Upper lobe of right lung (tissue), 1 donor: Measurements from ENCODE around the gene DKK1. TPM values are rescaled to one million over a fixed set of nuclear protein-coding genes. Genes with fewer than 3 reads are reported as not detected.

Experiments used
- ATAC-seq: fragments of 200-7000 bp; cut with Tn5 transposase; one replicate; pipeline ENCODE4 v1.9.1; 2020; ENCODE audit warnings: mild to moderate bottlenecking, moderate library complexity
- DNase-seq: peaks from one replicate; pipeline ENCODE4 v3.0.0-alpha.2; 2020
- H3K27ac ChIP-seq: fragments of 200-600 bp; one replicate; pipeline ENCODE4 v1.8.0; 2022
- H3K27me3 ChIP-seq: fragments of 200-600 bp; one replicate; pipeline ENCODE4 v1.8.0; 2022; ENCODE audit warnings: mild to moderate bottlenecking
- H3K36me3 ChIP-seq: fragments of 200-600 bp; one replicate; pipeline ENCODE4 v1.8.0; 2022
- H3K4me1 ChIP-seq: fragments of 200-600 bp; one replicate; pipeline ENCODE4 v1.8.0; 2022
- H3K4me3 ChIP-seq: fragments of 200-600 bp; one replicate; pipeline ENCODE4 v1.8.0; 2022; ENCODE audit warnings: mild to moderate bottlenecking
- H3K9me3 ChIP-seq: fragments of 200-600 bp; one replicate; pipeline ENCODE4 v1.8.0; 2022
- intact Hi-C: fragments of 100-400 bp; cut with DNase I; formaldehyde crosslinking; loops from one replicate; pipeline ENCODE4 v1.11.0; 2022
- total RNA-seq: library from RNA; stranded (reverse); fragmentation: NEBNext Ultra II Directional; extraction: Animal tissue kit (Norgen Biotek cat#: 25700); gene quantifications from one replicate; pipeline ENCODE4 v1.2.1, GENCODE V29; 2021
- TF ChIP-seq, protein P1 (sequence below): fragments of 200-600 bp; IDR thresholded peaks from one replicate; pipeline ENCODE4 v1.8.0; 2022; ENCODE audit warnings: antibody characterized with exemption
- donor health status: DM: no; HTN: yes; CAD: no; lungs with severe emphysema.

DKK1 gene
- total RNA-seq, 1 donor from 2014 or later, result 3.7 TPM

DNA sequence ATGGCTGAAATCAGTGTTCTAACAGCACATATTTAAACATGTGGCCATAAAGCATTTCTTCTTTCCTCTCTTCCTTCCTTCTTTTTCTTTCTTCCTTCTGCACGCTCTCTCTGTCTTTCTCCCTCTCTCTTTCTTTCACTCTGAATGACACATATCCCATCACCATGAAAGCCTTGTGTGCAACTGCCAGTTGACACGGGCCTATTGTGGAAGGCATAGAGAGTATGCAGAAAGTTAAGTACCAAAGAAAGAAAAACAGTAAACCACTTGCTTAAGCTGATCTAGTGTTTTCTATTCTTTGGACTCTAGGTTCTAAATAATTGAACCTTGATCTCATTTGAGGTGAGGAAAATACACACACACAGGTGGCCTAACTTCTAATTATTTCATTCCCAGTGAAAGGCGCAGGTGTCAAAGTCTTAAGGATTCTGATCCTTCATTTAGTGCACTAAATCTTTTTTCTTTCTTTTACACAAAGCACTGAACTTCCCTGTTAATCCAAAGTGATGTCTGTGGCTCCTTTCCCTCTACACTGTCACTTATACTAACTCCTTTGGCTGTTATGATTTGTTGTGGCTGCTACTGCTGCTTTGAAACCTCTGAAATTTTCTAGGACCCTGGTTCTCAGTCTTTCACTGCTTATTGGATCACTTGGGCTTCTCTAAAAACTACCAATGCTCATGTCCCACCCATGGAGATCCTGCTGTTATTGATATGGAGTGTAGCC lies 17.7 kb downstream of the DKK1 start:
- no peaks in the 10 kb centered on the region for H3K4me1 ChIP-seq
- H3K27me3 ChIP-seq, result peaks cover under 1% of the 10 kb centered on the region
- H3K27ac ChIP-seq, result no peak overlapping the region
- H3K4me3 ChIP-seq, result no peak overlapping the region
- no peak for DNase-seq
- no peak for ATAC-seq
- H3K9me3 ChIP-seq, result no peaks in the 10 kb centered on the region
- intact Hi-C loops, result no loop called here
- no peaks in the 10 kb centered on the region for H3K36me3 ChIP-seq
- TF ChIP-seq, protein P1, sequence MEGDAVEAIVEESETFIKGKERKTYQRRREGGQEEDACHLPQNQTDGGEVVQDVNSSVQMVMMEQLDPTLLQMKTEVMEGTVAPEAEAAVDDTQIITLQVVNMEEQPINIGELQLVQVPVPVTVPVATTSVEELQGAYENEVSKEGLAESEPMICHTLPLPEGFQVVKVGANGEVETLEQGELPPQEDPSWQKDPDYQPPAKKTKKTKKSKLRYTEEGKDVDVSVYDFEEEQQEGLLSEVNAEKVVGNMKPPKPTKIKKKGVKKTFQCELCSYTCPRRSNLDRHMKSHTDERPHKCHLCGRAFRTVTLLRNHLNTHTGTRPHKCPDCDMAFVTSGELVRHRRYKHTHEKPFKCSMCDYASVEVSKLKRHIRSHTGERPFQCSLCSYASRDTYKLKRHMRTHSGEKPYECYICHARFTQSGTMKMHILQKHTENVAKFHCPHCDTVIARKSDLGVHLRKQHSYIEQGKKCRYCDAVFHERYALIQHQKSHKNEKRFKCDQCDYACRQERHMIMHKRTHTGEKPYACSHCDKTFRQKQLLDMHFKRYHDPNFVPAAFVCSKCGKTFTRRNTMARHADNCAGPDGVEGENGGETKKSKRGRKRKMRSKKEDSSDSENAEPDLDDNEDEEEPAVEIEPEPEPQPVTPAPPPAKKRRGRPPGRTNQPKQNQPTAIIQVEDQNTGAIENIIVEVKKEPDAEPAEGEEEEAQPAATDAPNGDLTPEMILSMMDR, result no peak

GRCh38 chr10:52332815-52333214 lies 18.7 kb downstream of the DKK1 start:
- Histone ChIP-seq H3K9me3 (no peaks in the 10 kb centered on the region), H3K27me3 (no peaks in the 10 kb centered on the region), H3K4me3 (no peak overlapping the region), H3K36me3 (no peaks in the 10 kb centered on the region), H3K27ac (no peak overlapping the region), H3K4me1 (no peaks in the 10 kb centered on the region)
- DNase-seq (no peak), ATAC-seq (no peak)
- intact Hi-C loops, result no loop called here
- TF ChIP-seq, protein P1, result no peak

GRCh38 chr10:52334595-52334994 lies 20.5 kb downstream of the DKK1 start:
- intact Hi-C loops, result no loop called here
- no peak for ATAC-seq
- no peak for DNase-seq
- H3K27ac ChIP-seq, result no peak overlapping the region
- H3K27me3 ChIP-seq, result no peaks in the 10 kb centered on the region
- TF ChIP-seq, protein P1, result no peak
- no peaks in the 10 kb centered on the region for H3K4me1 ChIP-seq
- no peaks in the 10 kb centered on the region for H3K36me3 ChIP-seq
- no peaks in the 10 kb centered on the region for H3K9me3 ChIP-seq
- H3K4me3 ChIP-seq, result no peak overlapping the region

GRCh38 chr10:52335665-52336064 lies 21.6 kb downstream of the DKK1 start:
- Histone ChIP-seq H3K4me3 (no peak overlapping the region), H3K27ac (no peak overlapping the region), H3K4me1 (no peaks in the 10 kb centered on the region), H3K9me3 (no peaks in the 10 kb centered on the region), H3K27me3 (no peaks in the 10 kb centered on the region), H3K36me3 (no peaks in the 10 kb centered on the region)
- intact Hi-C loops, result no loop called here
- TF ChIP-seq, protein P1, result no peak
- no peak for DNase-seq
- ATAC-seq, result no peak

DNA sequence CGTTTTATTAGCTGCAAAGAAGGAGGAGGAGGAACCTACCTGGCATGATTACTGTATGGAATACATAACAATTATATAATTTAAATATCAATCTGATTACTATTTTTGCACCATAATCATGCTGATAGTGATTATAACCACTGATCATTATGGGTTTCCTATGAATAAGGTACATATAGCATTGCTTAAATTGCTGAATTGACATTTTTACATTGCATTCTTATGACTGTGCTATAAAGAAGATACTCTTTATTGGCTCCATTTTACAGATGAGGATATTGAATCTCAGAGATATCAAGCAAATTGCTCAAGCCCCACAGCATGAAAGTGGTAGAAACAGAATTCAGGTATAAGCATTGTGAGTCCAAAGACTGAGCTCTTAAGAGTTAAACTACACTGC lies 23.1 kb downstream of the DKK1 start:
- H3K27me3 ChIP-seq, result no peaks in the 10 kb centered on the region
- H3K27ac ChIP-seq, result no peak overlapping the region
- ATAC-seq (no peak), DNase-seq (no peak)
- intact Hi-C loops, result no loop called here
- no peaks in the 10 kb centered on the region for H3K9me3 ChIP-seq
- no peaks in the 10 kb centered on the region for H3K4me1 ChIP-seq
- H3K36me3 ChIP-seq, result no peaks in the 10 kb centered on the region
- TF ChIP-seq, protein P1, result no peak
- no peak overlapping the region for H3K4me3 ChIP-seq

DNA sequence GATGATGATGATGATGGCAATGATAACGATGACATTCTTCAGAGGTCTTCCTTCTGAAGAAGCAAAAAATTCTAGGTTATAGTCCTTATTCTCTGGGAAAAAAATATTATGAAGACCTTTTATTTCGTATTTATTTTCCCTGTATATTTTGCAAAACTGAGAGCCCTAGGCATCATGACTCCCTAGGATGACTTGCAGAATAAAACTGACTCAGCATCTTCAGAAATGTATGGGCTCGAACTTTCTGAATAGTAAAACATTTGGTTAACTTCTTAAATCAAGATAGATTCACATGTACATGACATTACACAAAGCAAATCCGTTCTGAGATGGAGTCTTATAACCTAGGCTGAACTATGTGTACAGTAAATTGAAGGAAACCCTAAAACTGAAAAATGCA lies 29.4 kb downstream of the DKK1 start:
- Histone ChIP-seq H3K27ac (no peak overlapping the region), H3K4me1 (no peaks in the 10 kb centered on the region), H3K27me3 (no peaks in the 10 kb centered on the region), H3K36me3 (no peaks in the 10 kb centered on the region), H3K4me3 (no peak overlapping the region), H3K9me3 (no peaks in the 10 kb centered on the region)
- DNase-seq (no peak), ATAC-seq (no peak)
- TF ChIP-seq, protein P1, result no peak
- intact Hi-C loops, result no loop called here
